ENCODE results near the gene RSPH9.
A peak's percentile ranks its signal among the peaks of the same experiment; 100 is the strongest.
"Not testable (repeated sequence)": the region's sequence is repeated elsewhere in the genome, so short reads cannot be mapped to it uniquely, and the experiment has no call there.

RSPH9 gene

GRCh38 chr6:43682724-43683429 is 38.0 kb downstream of the RSPH9 start:
- no peak for DNase-seq (ENCODE audit: extremely low read depth in 1 of 2, low read depth in 1 of 2)

- no peak for DNase-seq (ENCODE audit: extremely low read depth in 1 of 2, low read depth in 1 of 2)
Measured at GRCh38 chr6:43683708-43684455, 39.0 kb downstream of the RSPH9 start.

GRCh38 chr6:43687079-43687436 is 42.2 kb downstream of the RSPH9 start:
- DNase-seq (ENCODE audit: extremely low read depth in 1 of 2, low read depth in 1 of 2) = no peak

GRCh38 chr6:43687437-43688347 is 42.9 kb downstream of the RSPH9 start, which contains the start of gene MRPS18A:
TSS of gene MRPS18A (minus strand) at chr6:43687791. CDS start at chr6:43687779, 12 bp downstream.
- peak; percentile 70 to 81 for DNase-seq (ENCODE audit: extremely low read depth in 1 of 2, low read depth in 1 of 2)

GRCh38 chr6:43689421-43689820 is 44.6 kb downstream of the RSPH9 start:
- DNase-seq (ENCODE audit: extremely low read depth in 1 of 2, low read depth in 1 of 2) = no peak

GRCh38 chr6:43695215-43695966 is 50.6 kb downstream of the RSPH9 start:
- no peak for DNase-seq (ENCODE audit: extremely low read depth in 1 of 2, low read depth in 1 of 2)

- DNase-seq (ENCODE audit: extremely low read depth in 1 of 2, low read depth in 1 of 2) = no peak
Measured at GRCh38 chr6:43695967-43696291, 51.1 kb downstream of the RSPH9 start.

- DNase-seq (ENCODE audit: extremely low read depth in 1 of 2, low read depth in 1 of 2) = no peak
Measured at GRCh38 chr6:43697421-43697820, 52.6 kb downstream of the RSPH9 start.

GRCh38 chr6:43698584-43699349 is 53.9 kb downstream of the RSPH9 start:
- DNase-seq (ENCODE audit: extremely low read depth in 1 of 2, low read depth in 1 of 2) = no peak

- no peak for DNase-seq (ENCODE audit: extremely low read depth in 1 of 2, low read depth in 1 of 2)
Measured at GRCh38 chr6:43699564-43700186, 54.8 kb downstream of the RSPH9 start.

- DNase-seq (ENCODE audit: extremely low read depth in 1 of 2, low read depth in 1 of 2) = not testable (repeated sequence)
Measured at GRCh38 chr6:43700939-43701560, 56.2 kb downstream of the RSPH9 start.

- DNase-seq (ENCODE audit: extremely low read depth in 1 of 2, low read depth in 1 of 2) = no peak
Measured at GRCh38 chr6:43702171-43702533, 57.3 kb downstream of the RSPH9 start.

- peak in 1 of 2 donors; percentile 20 for DNase-seq (ENCODE audit: extremely low read depth in 1 of 2, low read depth in 1 of 2)
Measured at GRCh38 chr6:43702534-43703440, 58.0 kb downstream of the RSPH9 start.

- DNase-seq (ENCODE audit: extremely low read depth in 1 of 2, low read depth in 1 of 2) = no peak
Measured at GRCh38 chr6:43703512-43704429, 58.9 kb downstream of the RSPH9 start.

GRCh38 chr6:43705996-43706395 is 61.2 kb downstream of the RSPH9 start:
- DNase-seq (ENCODE audit: extremely low read depth in 1 of 2, low read depth in 1 of 2) = no peak

- no peak for DNase-seq (ENCODE audit: extremely low read depth in 1 of 2, low read depth in 1 of 2)
Measured at GRCh38 chr6:43706788-43707187, 62.0 kb downstream of the RSPH9 start.

- no peak for DNase-seq (ENCODE audit: extremely low read depth in 1 of 2, low read depth in 1 of 2)
Measured at GRCh38 chr6:43707269-43707668, 62.4 kb downstream of the RSPH9 start.
